Panc1 (cell line): ENCODE results near the gene FBXO30. TPM values are rescaled to one million over a fixed set of nuclear protein-coding genes. Genes with fewer than 3 reads are reported as not detected.

Experiments
- ATAC-seq: fragments of 200-7000 bp; cut with Tn5 transposase; 2 replicates; pipeline ENCODE4 v1.9.1; 2020; ENCODE audit warnings: mild to moderate bottlenecking, moderate library complexity
- Bru-seq: library from RNA; stranded (reverse); fragments of 400-500 nt; gene quantifications from one replicate; lab custom pipeline; 2021; lab: Mats Ljungman, UMichigan
- BruChase-seq, 2 experiments: library from RNA; stranded (reverse); fragments of 400-500 nt; gene quantifications; one replicate each; lab custom pipeline; 2021; lab: Mats Ljungman, UMichigan
- BruUV-seq: library from RNA; stranded (reverse); fragments of 400-500 nt; replicated peaks from 2 replicates; lab custom pipeline; 2021; lab: Mats Ljungman, UMichigan
- CTCF ChIA-PET: fragments of 300-600 bp; sonication (Branson Sonifier 250); formaldehyde crosslinking; loops from one replicate; lab custom pipeline; 2022; ENCODE audit warnings: antibody characterized with exemption; lab: Charles Lee
- POLR2A ChIA-PET: fragments of 300-600 bp; sonication (Branson Sonifier 250); formaldehyde crosslinking; loops from one replicate; lab custom pipeline; 2022; ENCODE audit warnings: antibody characterized with exemption; lab: Charles Lee
- DNase-seq: peaks from one replicate; pipeline ENCODE4 v3.0.0-alpha.2; 2010; ENCODE audit warnings: low read depth, low spot score
- H3K27ac ChIP-seq: 2 replicates; pipeline ENCODE4 v1.5.1; 2011; ENCODE audit warnings: mild to moderate bottlenecking, low read length, inconsistent platforms
- H3K27me3 ChIP-seq: fragments of 200-500 bp; sonication (Bioruptor generic); 2 replicates; pipeline ENCODE4 v1.6.0; 2014; ENCODE audit warnings: low read length, inconsistent platforms; ENCODE audit not compliant: control insufficient read depth, insufficient read depth
- H3K36me3 ChIP-seq: fragments of 200-500 bp; sonication (Bioruptor generic); 2 replicates; pipeline ENCODE4 v1.5.1; 2014; ENCODE audit warnings: inconsistent platforms, mild to moderate bottlenecking, low read length, moderate library complexity; ENCODE audit not compliant: control insufficient read depth, insufficient read depth
- H3K4me1 ChIP-seq: 2 replicates; pipeline ENCODE4 v1.5.1; 2011; ENCODE audit warnings: inconsistent platforms, mild to moderate bottlenecking, low read length, moderate library complexity; ENCODE audit not compliant: control insufficient read depth, insufficient read depth
- H3K4me3 ChIP-seq, 2 experiments: 2 replicates each; pipeline ENCODE4 v1.5.1; 2011 to 2012; ENCODE audit warnings: low read depth in 2 of 2, low read length in 2 of 2, mild to moderate bottlenecking in 2 of 2, inconsistent platforms in 1 of 2, moderate library complexity in 1 of 2
- H3K9me3 ChIP-seq: fragments of 200-500 bp; sonication (Bioruptor generic); 2 replicates; pipeline ENCODE4 v1.5.1; 2014; ENCODE audit warnings: low read depth, mild to moderate bottlenecking, inconsistent platforms, low read length, moderate library complexity; ENCODE audit not compliant: control insufficient read depth, insufficient read depth
- POLR2AphosphoS5 ChIP-seq: IDR thresholded peaks from 2 replicates; pipeline ENCODE4 v1.6.1; 2012; ENCODE audit warnings: mild to moderate bottlenecking, low read depth, low read length, moderate library complexity
- SIN3A ChIP-seq: IDR thresholded peaks from 2 replicates; pipeline ENCODE4 v1.6.1; 2012; ENCODE audit warnings: low read depth, mild to moderate bottlenecking, low read length, moderate library complexity, borderline replicate concordance; ENCODE audit not compliant: insufficient read depth
- TCF7L2 ChIP-seq: IDR thresholded peaks from 2 replicates; pipeline ENCODE4 v1.6.1; 2011; ENCODE audit warnings: mild to moderate bottlenecking, low read depth, low read length, inconsistent platforms
- in situ Hi-C: cut with HindIII; loops from 2 replicates; pipeline ENCODE4 v1.10.0; 2016; ENCODE audit warnings: low sequenced_read_pairs, low pct_unique_long_range_greater_than_20kb
- intact Hi-C: fragments of 100-400 bp; cut with micrococcal nuclease; formaldehyde crosslinking; loops from one replicate; pipeline ENCODE4 v1.10.0; 2022; ENCODE audit not compliant: unreplicated experiment
- long read RNA-seq: library from polyadenylated mRNA; unstranded; transcript quantifications from one replicate; pipeline ENCODE4 v2.0.0, GENCODE V29; 2021; ENCODE audit not compliant: unreplicated experiment
- polyA plus RNA-seq: library from polyadenylated mRNA; unstranded; fragments of >200 nt; gene quantifications from one replicate; pipeline ENCODE4 v1.2.1, GENCODE V29; 2012; ENCODE audit warnings: missing spikeins; ENCODE audit not compliant: insufficient read length
- total RNA-seq: library from RNA; stranded (reverse); gene quantifications from one replicate; pipeline ENCODE4 v1.2.1, GENCODE V29; 2021; ENCODE audit not compliant: unreplicated experiment
- TF ChIP-seq, protein P1 (sequence below): fragments of 450-650 bp; IDR thresholded peaks from 2 replicates; pipeline ENCODE4 v1.5.1; 2017; ENCODE audit warnings: mild to moderate bottlenecking
- TF ChIP-seq, protein P2 (sequence below), 2 experiments: IDR thresholded peaks; 2 replicates each; pipeline ENCODE4 v1.6.1; 2011 to 2012; ENCODE audit warnings: low read depth in 2 of 2, control low read depth in 1 of 2, low read length in 1 of 2, mild to moderate bottlenecking in 1 of 2, moderate library complexity in 1 of 2; ENCODE audit not compliant: insufficient read depth in 1 of 2

FBXO30 gene, protein sequence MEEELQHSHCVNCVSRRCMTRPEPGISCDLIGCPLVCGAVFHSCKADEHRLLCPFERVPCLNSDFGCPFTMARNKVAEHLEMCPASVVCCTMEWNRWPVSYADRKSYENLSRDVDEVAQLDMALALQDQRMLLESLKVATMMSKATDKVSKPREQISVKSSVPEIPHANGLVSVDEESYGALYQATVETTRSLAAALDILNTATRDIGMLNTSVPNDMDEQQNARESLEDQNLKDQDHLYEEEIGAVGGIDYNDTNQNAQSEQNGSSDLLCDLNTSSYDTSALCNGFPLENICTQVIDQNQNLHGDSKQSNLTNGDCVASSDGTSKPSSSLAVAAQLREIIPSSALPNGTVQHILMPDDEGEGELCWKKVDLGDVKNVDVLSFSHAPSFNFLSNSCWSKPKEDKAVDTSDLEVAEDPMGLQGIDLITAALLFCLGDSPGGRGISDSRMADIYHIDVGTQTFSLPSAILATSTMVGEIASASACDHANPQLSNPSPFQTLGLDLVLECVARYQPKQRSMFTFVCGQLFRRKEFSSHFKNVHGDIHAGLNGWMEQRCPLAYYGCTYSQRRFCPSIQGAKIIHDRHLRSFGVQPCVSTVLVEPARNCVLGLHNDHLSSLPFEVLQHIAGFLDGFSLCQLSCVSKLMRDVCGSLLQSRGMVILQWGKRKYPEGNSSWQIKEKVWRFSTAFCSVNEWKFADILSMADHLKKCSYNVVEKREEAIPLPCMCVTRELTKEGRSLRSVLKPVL
- total RNA-seq (9.5 TPM), Bru-seq, nascent RNA (percentile 94 among the genes with signal in this experiment), BruChase-seq, experiment 1, labeled RNA remaining after a 2-hour chase (percentile 97 among the genes with signal in this experiment), BruChase-seq, experiment 2, labeled RNA remaining after a 6-hour chase (percentile 76 among the genes with signal in this experiment)
- 3.4 TPM for polyA plus RNA-seq
- long read RNA-seq, full-length matches to known transcripts, result 49 of 60 reads
- long read RNA-seq, partial matches to known transcripts, result 6 of 60 reads
- long read RNA-seq, other reads (novel, unspliced or antisense), result 5 of 60 reads

DNA sequence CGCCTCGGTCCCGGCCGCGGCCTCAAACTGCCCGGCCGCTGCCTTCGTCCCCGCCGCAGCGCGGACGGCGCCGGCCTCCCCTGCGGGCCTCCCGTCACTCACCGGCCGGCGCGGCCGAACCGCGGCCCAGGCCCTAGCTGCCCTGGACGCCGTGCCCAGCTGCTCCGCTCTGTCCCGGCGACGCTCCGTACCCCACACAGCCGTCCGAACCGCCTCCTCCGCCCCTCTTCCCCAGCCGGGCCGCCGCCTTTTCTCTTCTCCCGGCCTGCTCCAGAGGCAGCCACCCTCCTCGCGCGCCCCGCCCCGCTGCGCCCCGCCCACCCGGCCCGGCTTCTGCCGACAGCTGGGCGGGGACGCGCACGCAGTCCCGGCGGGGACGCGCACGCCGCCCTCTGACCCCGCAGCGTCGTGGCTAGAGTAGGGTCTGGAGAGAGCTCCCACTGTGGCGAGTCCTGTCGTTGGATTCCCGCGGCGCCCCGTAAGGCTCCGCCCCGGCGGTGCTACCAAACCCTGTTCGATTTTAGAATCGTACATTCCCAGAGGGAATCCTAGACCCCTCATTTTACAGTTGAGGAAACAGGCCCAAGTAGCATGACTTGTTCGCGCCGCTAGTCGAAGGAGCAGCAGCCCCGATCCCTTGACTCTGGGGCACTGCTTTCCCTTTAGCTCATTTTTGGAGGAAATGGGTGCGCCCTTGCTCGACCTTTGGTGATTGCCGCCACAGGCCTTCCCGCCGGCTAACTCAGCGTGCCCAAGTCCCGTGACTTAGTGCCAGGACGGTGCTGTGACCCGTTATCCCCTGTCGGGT is at the start of gene FBXO30:
TSS of gene FBXO30 (minus strand) at position 295 of the 808 bp plus-strand sequence. CDS start 8,390 bp downstream, outside the sequence.
- POLR2A ChIA-PET, result interaction anchor here (0.5 to 1.0 kb wide), 6 partner anchors 75 to 1089 kb away, joined by 3 to 9 read pairs (median 4); partner anchors contain the start of gene EPM2A
- TF ChIP-seq, protein P1, sequence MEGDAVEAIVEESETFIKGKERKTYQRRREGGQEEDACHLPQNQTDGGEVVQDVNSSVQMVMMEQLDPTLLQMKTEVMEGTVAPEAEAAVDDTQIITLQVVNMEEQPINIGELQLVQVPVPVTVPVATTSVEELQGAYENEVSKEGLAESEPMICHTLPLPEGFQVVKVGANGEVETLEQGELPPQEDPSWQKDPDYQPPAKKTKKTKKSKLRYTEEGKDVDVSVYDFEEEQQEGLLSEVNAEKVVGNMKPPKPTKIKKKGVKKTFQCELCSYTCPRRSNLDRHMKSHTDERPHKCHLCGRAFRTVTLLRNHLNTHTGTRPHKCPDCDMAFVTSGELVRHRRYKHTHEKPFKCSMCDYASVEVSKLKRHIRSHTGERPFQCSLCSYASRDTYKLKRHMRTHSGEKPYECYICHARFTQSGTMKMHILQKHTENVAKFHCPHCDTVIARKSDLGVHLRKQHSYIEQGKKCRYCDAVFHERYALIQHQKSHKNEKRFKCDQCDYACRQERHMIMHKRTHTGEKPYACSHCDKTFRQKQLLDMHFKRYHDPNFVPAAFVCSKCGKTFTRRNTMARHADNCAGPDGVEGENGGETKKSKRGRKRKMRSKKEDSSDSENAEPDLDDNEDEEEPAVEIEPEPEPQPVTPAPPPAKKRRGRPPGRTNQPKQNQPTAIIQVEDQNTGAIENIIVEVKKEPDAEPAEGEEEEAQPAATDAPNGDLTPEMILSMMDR, result no peak
- peak; percentile 91 for TF ChIP-seq POLR2AphosphoS5
- peak; percentile 60; the same call in 1 of the 2 replicates for TF ChIP-seq SIN3A
- TF ChIP-seq, protein P2, sequence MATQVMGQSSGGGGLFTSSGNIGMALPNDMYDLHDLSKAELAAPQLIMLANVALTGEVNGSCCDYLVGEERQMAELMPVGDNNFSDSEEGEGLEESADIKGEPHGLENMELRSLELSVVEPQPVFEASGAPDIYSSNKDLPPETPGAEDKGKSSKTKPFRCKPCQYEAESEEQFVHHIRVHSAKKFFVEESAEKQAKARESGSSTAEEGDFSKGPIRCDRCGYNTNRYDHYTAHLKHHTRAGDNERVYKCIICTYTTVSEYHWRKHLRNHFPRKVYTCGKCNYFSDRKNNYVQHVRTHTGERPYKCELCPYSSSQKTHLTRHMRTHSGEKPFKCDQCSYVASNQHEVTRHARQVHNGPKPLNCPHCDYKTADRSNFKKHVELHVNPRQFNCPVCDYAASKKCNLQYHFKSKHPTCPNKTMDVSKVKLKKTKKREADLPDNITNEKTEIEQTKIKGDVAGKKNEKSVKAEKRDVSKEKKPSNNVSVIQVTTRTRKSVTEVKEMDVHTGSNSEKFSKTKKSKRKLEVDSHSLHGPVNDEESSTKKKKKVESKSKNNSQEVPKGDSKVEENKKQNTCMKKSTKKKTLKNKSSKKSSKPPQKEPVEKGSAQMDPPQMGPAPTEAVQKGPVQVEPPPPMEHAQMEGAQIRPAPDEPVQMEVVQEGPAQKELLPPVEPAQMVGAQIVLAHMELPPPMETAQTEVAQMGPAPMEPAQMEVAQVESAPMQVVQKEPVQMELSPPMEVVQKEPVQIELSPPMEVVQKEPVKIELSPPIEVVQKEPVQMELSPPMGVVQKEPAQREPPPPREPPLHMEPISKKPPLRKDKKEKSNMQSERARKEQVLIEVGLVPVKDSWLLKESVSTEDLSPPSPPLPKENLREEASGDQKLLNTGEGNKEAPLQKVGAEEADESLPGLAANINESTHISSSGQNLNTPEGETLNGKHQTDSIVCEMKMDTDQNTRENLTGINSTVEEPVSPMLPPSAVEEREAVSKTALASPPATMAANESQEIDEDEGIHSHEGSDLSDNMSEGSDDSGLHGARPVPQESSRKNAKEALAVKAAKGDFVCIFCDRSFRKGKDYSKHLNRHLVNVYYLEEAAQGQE (IDR thresholded peaks at IDR 0.05; ENCODE audit: insufficient read depth in 1 of 2, low read depth in 2 of 2, low read length in 1 of 2), result no peak
- no peak for TF ChIP-seq TCF7L2
- peaks cover 5% of the 10 kb centered on the region; the same call in 1 of the 2 replicates for H3K36me3 ChIP-seq
- H3K27ac ChIP-seq, result peak within 1 kb of the TSS; percentile 95
- H3K4me3 ChIP-seq, result peak within 1 kb of the TSS; percentile 80 to 91
- in situ Hi-C loops, result no loop called here
- intact Hi-C loops, result loop anchor here (2.0 kb wide), 1 partner anchor 80 kb away; the partner anchor contains the start of gene EPM2A
- DNase-seq, result peak; percentile 48
- peaks cover 19% of the 10 kb centered on the region; the same call in 1 of the 2 replicates for H3K4me1 ChIP-seq
- H3K9me3 ChIP-seq, result no peaks in the 10 kb centered on the region
- CTCF ChIA-PET, result no interaction called here
- H3K27me3 ChIP-seq, result no peaks in the 10 kb centered on the region
- peak; percentile 95 for ATAC-seq
- BruUV-seq, result TSS peak; percentile 71
